Peyer's patch (tissue), 4 donors: ENCODE measurements around the gene CLEC4E. TPM values are rescaled to one million over a fixed set of nuclear protein-coding genes. Genes with fewer than 3 reads are reported as not detected.
"Not testable (repeated sequence)": the region's sequence is repeated elsewhere in the genome, so short reads cannot be mapped to it uniquely, and the experiment has no call there.

Experiments used
- DNase-seq, 3 donors: peaks; one replicate each; pipeline ENCODE4 v3.0.0-alpha.2; 2017 to 2019
- H3K27ac ChIP-seq, 4 donors: fragments of 200-600 bp; sonication (generic); one replicate each; pipeline ENCODE4 v1.5.1; 2016 to 2019
- H3K27me3 ChIP-seq, 2 donors: fragments of 200-600 bp; sonication (generic); one replicate each; pipeline ENCODE4 v1.5.1; 2019
- H3K36me3 ChIP-seq, 3 donors: fragments of 200-600 bp; sonication (generic); one replicate each; pipeline ENCODE4 v1.5.1; 2016 to 2019
- H3K4me1 ChIP-seq, 4 donors: fragments of 200-600 bp; sonication (generic); one replicate each; pipeline ENCODE4 v1.5.1; 2016 to 2019
- H3K4me3 ChIP-seq, 4 donors: fragments of 200-600 bp; sonication (generic); 1 replicate in 3 of 4; 2 replicates in 1 of 4; pipeline ENCODE4 v1.5.1; 2016 to 2019; ENCODE audit warnings: mild to moderate bottlenecking in 1 of 4
- H3K9me3 ChIP-seq, 4 donors: fragments of 200-600 bp; sonication (generic); one replicate each; pipeline ENCODE4 v1.5.1; 2016 to 2019; ENCODE audit warnings: mild to moderate bottlenecking in 1 of 4
- POLR2A ChIP-seq, 2 donors: fragments of 450-650 bp; IDR thresholded peaks; one replicate each; pipeline ENCODE4 v1.5.1; 2017; ENCODE audit warnings: antibody characterized with exemption in 2 of 2, mild to moderate bottlenecking in 2 of 2, moderate library complexity in 2 of 2
- total RNA-seq, 4 donors: library from RNA; depleted of rRNA; stranded (reverse); fragments of >200 nt; gene quantifications; one replicate each; pipeline ENCODE4 v1.1.0, GENCODE V29; 2016
- TF ChIP-seq, protein P1 (sequence below), 6 experiments: fragments of 450-650 bp in 4 of 6; fragments of 200-600 bp in 2 of 6; sonication (generic) in 1 of 6; IDR thresholded peaks; one replicate each; pipeline ENCODE4 v1.5.1; 2017 to 2019; ENCODE audit warnings: antibody characterized with exemption in 6 of 6, mild to moderate bottlenecking in 3 of 6, moderate library complexity in 1 of 6

CLEC4E gene
- 1 to 10 TPM in 1 of 4 donors, not detected in 3; 2.9 TPM for total RNA-seq

- not testable (repeated sequence) for H3K4me3 ChIP-seq, H3K27ac ChIP-seq
Measured at GRCh38 chr12:8540831-8541230, at the start of gene CLEC4E. Gene CLEC4E (minus strand): TSS chr12:8540905. CDS start chr12:8540797, 108 bp downstream.

DNA sequence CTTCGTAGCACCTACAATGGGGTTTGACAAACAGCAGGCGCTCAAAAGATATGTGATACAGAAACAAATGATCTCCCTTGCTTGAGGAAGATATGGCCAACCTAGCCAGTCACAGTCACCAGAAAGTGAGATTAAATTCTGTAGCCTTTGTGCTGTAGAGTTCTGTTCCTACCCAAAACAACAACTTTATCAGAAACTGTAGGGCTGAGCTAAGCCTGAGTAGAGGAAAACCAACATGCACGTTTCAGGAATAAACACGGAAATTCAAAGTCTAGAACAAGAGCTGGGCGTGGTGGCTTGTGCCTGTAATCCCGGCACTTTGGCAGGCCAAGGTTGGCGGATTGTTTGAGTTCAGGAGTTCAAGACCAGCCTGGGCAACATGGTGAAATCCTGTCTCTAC lies 49.0 kb upstream of the CLEC4E start:
- H3K9me3 ChIP-seq, result no peaks in the 10 kb centered on the region
- no peak overlapping the region for H3K4me3 ChIP-seq
- DNase-seq, result no peak
- H3K27me3 ChIP-seq, result no peaks in the 10 kb centered on the region
- no peaks in the 10 kb centered on the region for H3K4me1 ChIP-seq
- no peak overlapping the region for H3K27ac ChIP-seq
- TF ChIP-seq, protein P1, sequence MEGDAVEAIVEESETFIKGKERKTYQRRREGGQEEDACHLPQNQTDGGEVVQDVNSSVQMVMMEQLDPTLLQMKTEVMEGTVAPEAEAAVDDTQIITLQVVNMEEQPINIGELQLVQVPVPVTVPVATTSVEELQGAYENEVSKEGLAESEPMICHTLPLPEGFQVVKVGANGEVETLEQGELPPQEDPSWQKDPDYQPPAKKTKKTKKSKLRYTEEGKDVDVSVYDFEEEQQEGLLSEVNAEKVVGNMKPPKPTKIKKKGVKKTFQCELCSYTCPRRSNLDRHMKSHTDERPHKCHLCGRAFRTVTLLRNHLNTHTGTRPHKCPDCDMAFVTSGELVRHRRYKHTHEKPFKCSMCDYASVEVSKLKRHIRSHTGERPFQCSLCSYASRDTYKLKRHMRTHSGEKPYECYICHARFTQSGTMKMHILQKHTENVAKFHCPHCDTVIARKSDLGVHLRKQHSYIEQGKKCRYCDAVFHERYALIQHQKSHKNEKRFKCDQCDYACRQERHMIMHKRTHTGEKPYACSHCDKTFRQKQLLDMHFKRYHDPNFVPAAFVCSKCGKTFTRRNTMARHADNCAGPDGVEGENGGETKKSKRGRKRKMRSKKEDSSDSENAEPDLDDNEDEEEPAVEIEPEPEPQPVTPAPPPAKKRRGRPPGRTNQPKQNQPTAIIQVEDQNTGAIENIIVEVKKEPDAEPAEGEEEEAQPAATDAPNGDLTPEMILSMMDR (IDR thresholded peaks at IDR 0.05), result no peak
- TF ChIP-seq POLR2A (IDR thresholded peaks at IDR 0.05), result no peak
- H3K36me3 ChIP-seq, result no peaks in the 10 kb centered on the region

More at GRCh38 chr12:8540831-8541230, at the start of gene CLEC4E:
- H3K9me3 ChIP-seq, H3K27me3 ChIP-seq, H3K36me3 ChIP-seq, H3K4me1 ChIP-seq, DNase-seq: not testable (repeated sequence)

DNA sequence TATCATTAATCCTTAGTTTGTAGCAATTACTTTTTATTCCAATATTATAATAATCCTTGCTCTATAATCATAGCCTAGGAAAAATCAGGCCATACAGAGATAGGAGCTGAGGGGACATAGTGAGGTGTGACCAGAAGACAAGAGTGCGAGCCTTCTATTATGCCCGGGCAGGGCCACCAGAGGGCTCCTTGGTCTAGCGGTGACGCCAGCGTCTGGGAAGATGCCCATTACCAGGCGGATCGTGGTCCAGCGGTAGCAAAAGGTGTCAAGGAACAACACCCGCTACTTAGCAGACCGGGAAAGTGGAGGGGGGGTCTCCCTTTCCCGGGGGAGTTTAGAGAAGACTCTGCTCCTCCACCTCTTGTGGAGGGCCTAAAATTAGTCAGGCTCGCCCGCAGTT lies 43.8 kb upstream of the CLEC4E start:
- H3K36me3 ChIP-seq, H3K27ac ChIP-seq, H3K9me3 ChIP-seq, DNase-seq, H3K4me3 ChIP-seq, H3K27me3 ChIP-seq, H3K4me1 ChIP-seq: not testable (repeated sequence)

DNA sequence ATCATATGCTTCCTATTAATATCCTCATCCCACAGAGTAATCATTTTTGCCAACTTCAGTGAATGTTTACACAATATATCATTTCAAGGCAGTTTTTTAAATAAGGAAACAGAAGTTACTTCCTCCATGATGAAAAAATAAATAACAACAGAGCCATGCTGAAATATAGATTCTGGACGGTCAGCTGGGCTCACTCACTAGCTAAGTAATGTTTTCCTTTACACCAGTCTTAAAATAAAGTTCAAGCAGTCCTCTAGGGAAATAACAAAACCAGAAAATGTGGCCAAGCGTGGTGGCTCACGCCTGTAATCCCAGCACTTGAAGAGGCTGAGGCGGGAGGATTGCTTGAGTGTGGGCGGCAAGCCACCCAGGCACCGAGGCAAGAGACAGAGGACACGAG lies 43.3 kb upstream of the CLEC4E start:
- TF ChIP-seq, protein P1 (IDR thresholded peaks at IDR 0.05), result no peak
- TF ChIP-seq POLR2A (IDR thresholded peaks at IDR 0.05), result no peak
- no peak for DNase-seq
- Histone ChIP-seq H3K4me3 (no peak overlapping the region), H3K27me3 (no peaks in the 10 kb centered on the region), H3K9me3 (no peaks in the 10 kb centered on the region), H3K4me1 (no peaks in the 10 kb centered on the region), H3K36me3 (no peaks in the 10 kb centered on the region), H3K27ac (no peak overlapping the region)

GRCh38 chr12:8581098-8581784 lies 40.5 kb upstream of the CLEC4E start:
- Histone ChIP-seq H3K9me3 (no peaks in the 10 kb centered on the region), H3K27ac (no peak overlapping the region), H3K4me3 (no peak overlapping the region), H3K36me3 (no peaks in the 10 kb centered on the region), H3K4me1 (no peaks in the 10 kb centered on the region), H3K27me3 (no peaks in the 10 kb centered on the region)
- no peak for DNase-seq
- TF ChIP-seq, protein P1 (IDR thresholded peaks at IDR 0.05), result no peak
- TF ChIP-seq POLR2A (IDR thresholded peaks at IDR 0.05), result no peak

- H3K27me3 ChIP-seq, result no peaks in the 10 kb centered on the region
- H3K4me1 ChIP-seq, result no peaks in the 10 kb centered on the region
- TF ChIP-seq POLR2A (IDR thresholded peaks at IDR 0.05), result no peak
- TF ChIP-seq, protein P1 (IDR thresholded peaks at IDR 0.05), result no peak
- DNase-seq, result no peak
- no peak overlapping the region for H3K4me3 ChIP-seq
- no peaks in the 10 kb centered on the region for H3K36me3 ChIP-seq
- no peaks in the 10 kb centered on the region for H3K9me3 ChIP-seq
- no peak overlapping the region for H3K27ac ChIP-seq
Measured at GRCh38 chr12:8577879-8578278, 37.2 kb upstream of the CLEC4E start.

DNA sequence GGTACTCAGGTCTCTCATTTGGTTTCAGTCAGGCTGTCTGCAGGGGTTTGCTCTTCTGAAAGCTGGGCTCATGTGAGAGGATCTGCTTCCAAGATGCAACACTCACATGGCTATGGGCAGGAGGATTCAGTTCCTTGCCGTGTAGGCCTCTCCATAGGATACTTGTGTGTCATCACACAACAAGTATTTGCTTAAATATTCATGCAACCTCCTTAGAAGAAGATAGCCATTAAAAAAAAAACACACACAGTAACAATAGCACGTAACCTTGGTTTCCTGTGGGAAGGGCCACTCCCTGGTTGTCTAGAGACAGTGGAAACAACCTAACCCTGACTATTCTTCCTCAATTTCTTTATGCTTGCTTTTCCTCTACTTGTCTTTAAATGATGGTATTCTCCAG lies 31.8 kb upstream of the CLEC4E start:
- TF ChIP-seq, protein P1 (IDR thresholded peaks at IDR 0.05), result no peak
- TF ChIP-seq POLR2A (IDR thresholded peaks at IDR 0.05), result no peak
- H3K4me3 ChIP-seq, result no peak overlapping the region

More for the DNA sequence above, 31.8 kb upstream of the CLEC4E start:
- DNase-seq, result no peak
- Histone ChIP-seq H3K36me3 (no peaks in the 10 kb centered on the region), H3K9me3 (no peaks in the 10 kb centered on the region), H3K4me1 (no peaks in the 10 kb centered on the region), H3K27me3 (no peaks in the 10 kb centered on the region), H3K27ac (no peak overlapping the region)
